Measurements from ENCODE around the gene TAC4.

DNA sequence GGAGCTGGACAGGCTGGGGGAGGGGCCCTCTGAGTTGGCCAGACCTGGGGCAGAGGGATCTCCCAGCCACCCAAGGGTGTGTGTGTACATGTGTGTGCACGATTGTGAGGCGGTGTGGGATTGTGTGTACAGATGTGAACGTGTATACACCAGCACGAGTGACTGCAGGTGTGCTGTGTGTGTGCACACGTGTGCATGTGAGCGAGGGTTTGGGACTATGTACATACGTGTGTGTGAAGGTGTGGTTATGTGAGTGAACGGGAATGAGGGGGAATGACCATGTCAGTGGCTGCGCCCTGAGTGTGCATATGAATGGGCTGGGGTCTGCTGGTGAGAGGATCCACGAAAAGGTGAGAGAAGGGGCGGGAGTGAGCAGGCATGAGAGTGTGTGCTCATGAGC is 22.4 kb upstream of the TAC4 start:
- TF ChIP-seq, protein P1, sequence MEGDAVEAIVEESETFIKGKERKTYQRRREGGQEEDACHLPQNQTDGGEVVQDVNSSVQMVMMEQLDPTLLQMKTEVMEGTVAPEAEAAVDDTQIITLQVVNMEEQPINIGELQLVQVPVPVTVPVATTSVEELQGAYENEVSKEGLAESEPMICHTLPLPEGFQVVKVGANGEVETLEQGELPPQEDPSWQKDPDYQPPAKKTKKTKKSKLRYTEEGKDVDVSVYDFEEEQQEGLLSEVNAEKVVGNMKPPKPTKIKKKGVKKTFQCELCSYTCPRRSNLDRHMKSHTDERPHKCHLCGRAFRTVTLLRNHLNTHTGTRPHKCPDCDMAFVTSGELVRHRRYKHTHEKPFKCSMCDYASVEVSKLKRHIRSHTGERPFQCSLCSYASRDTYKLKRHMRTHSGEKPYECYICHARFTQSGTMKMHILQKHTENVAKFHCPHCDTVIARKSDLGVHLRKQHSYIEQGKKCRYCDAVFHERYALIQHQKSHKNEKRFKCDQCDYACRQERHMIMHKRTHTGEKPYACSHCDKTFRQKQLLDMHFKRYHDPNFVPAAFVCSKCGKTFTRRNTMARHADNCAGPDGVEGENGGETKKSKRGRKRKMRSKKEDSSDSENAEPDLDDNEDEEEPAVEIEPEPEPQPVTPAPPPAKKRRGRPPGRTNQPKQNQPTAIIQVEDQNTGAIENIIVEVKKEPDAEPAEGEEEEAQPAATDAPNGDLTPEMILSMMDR (IDR thresholded peaks at IDR 0.05) = no peak
- TF ChIP-seq POLR2A (IDR thresholded peaks at IDR 0.05) = no peak

All from esophagus squamous epithelium (tissue), 4 donors.